NCI-H748 (cell line): ENCODE measurements around the gene RAP2B.
"Not testable (repeated sequence)": the region's sequence is repeated elsewhere in the genome, so short reads cannot be mapped to it uniquely, and the experiment has no call there.

ENCODE experiments used
- DNase-seq: peaks from one replicate; lab custom pipeline; 2025; ENCODE audit not compliant: unreplicated experiment; lab: John Stamatoyannopoulos, UW

Gene RAP2B

GRCh38 chr3:153161714-153162512 lies at the start of gene RAP2B:
RAP2B (plus strand) TSS chr3:153162226; CDS start chr3:153162694, 468 bp downstream.
- peak; percentile 90 for DNase-seq

DNA sequence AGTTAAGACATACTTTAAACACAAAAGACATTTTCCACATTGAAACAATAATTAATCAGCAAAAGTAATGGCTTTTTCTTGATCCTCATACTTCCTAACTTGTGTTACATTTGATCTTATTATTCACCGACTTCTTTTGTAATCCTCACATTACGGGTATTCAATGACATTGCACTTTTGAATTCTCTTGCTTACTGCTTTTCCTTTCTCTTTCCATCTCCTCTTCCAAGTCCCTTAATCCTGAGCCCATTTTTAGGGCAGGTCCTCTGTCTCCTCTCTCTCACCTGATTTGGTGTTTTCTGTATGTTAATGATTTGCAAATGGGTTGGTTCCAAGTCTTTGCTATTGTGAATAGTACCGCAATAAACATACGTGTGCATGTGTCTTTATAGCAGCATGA lies 48.5 kb upstream of the RAP2B start:
- DNase-seq = no peak

DNA sequence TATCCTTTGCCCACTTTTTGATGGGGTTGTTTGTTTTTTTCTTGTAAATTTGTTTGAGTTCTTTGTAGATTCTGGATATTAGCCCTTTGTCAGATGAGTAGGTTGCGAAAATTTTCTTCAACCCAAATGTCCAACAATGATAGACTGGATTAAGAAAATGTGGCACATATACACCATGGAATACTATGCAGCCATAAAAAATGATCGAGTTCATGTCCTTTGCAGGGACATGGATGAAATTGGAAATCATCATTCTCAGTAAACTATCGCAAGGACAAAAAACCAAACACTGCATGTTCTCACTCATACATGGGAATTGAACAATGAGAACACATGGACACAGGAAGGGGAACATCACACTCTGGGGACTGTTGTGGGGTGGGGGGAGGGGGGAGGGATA lies 47.8 kb upstream of the RAP2B start:
- not testable (repeated sequence) for DNase-seq

GRCh38 chr3:153115326-153115725 lies 46.7 kb upstream of the RAP2B start:
- DNase-seq = no peak

DNA sequence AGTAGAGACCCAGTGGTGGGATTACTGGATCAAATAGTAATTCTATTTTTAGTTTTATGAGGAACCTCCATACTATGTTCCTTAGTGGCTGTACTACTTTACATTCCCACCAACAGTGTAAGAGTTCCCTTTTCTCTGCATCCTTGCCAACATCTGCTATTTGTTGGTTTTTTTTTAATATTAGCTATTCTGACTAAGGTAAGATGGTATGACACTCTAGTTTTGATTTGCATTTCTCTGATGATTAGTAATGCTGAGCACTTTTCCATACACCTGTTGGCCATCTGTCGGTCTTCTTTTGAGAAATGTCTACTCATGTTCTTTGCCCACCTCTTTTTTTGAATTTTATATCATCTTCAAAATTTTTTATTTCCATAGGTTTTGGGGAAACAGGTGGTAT lies 34.2 kb upstream of the RAP2B start:
- DNase-seq = no peak

DNA sequence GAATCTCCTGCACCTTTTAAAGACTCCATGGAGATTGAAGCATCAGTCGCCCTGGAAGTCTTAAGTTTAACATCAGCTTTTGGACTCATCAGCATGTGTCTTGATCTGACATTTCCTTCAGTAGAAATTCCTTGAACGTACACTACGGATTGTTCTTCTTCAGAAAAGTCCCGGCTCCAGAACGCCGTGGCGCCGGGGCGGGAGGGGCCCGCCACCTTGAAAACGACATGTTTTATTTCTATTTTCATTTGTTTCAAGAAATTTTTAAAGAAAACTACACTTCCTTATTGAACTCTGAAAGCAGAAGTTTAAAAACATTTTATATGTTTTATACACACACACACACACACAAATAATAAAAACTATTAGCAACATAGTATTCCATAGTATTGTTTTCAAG lies 32.6 kb upstream of the RAP2B start:
- DNase-seq = no peak

- no peak for DNase-seq
Observed at GRCh38 chr3:153129866-153130265, 32.2 kb upstream of the RAP2B start.

DNA sequence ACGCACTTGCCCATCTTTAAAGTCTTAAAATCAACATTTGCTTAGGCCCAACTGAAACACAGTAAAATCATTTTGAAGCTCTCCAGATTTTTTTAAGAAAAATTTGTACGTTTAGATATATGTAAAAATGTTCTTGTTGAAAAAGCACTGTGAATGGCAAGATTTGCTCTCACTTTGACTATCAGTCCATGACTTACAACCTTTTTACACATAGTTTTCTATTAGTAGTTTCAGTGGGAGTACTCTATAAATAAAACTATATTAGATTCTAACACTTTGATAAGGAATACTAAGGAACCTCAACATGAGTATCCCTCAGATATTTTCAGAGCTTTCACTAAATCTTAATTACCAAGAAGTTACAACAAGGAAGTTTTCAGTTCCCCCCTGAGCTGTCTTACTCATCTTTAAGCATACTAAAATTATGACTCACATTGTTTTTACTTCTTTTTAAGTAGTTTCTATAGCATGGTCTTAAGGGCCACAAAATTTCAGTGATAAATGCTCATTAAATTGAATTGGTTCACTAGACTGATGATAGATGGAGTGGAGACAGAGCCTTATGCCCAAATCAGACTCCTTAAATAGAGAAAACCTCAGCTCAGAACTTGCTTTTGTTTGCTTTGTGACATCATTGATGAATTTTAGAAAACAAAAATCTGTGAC lies 31.6 kb upstream of the RAP2B start:
- no peak for DNase-seq

GRCh38 chr3:153137626-153138025 lies 24.4 kb upstream of the RAP2B start:
- no peak for DNase-seq

DNA sequence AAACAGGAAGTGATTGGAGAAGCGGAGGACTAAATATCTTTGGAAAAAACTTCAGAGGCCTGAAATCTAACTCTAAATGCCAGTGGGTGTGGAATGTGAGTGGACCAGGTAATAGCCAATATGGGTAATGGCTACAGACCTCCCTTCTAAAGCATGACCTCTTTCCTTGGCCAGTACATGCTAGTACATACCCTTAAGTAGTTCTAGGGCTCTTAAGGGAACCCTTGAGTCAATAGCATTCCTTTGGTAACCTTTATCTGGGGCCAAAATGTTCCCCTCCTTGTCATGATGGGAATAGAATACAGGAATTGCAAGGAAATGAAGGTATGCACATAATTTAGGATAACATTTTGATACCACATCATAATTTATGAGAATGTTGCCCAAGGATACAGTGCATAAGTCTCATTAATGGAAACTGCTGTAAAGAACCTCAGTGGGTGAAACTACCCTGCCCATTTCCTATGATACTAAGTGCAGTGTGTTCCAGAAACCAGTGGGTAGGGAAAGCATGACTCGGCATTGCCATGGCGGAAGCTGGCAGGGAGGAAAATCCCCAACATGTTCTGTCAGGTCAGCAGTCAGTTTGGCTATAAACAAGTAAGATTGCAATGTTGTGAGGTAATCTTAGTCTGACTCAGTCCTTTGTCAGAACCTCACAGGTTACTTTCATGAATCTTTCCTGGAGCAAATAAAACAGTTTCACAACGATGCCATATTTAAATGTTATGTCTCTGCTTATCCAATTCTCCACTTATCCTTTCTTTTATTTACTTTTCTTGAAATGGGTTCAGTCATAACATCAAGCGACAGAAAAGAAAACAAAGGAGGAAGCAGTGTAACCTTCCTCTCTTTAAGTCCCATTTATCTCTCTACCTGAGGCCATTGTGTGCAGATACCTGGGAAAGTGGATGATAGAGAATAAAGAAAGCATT lies 23.5 kb upstream of the RAP2B start:
- DNase-seq = no peak

GRCh38 chr3:153142961-153143360 lies 19.1 kb upstream of the RAP2B start:
- no peak for DNase-seq

DNA sequence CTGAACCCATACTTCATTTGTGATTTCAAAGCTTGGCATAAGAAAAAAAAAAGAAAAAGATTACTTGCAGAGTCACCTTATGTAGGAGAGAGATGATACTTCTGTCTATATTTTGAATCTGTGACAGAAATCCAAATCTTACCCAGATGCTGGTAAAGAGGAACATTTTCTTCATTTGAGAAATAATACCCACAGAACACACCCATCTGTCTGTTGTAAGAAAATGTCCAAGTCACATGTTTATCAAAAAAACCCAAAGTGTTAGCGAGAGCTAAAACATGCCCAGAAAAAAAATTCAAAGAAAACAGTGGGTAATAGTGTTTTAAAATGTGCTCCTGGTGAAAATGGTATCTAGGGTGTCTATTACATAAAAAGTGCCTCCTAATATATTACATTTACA lies 18.0 kb upstream of the RAP2B start:
- DNase-seq = no peak

GRCh38 chr3:153144779-153145178 lies 17.2 kb upstream of the RAP2B start:
- DNase-seq = no peak

DNA sequence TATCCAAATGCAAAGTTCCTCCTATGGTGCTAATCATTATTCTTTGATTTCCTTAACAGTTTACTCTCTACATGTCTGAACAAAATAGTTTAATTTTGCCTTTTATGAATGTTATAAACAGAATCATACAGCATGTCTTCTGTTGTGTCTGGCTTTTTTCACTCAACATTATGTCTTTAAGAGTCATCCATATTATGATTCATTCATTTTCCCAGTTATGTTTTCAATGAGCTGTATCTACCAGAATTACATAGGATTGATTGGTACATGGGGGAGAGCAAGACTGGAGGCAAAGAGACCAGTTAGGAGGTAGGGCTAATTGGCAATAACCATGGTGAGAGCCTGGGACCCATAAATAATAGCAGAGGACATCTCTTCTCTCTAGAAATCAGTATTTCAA lies 16.6 kb upstream of the RAP2B start:
- no peak for DNase-seq

- DNase-seq = no peak
Observed at GRCh38 chr3:153146191-153147053, 15.6 kb upstream of the RAP2B start.

- DNase-seq = no peak
Observed at GRCh38 chr3:153150991-153151390, 11.0 kb upstream of the RAP2B start.

DNA sequence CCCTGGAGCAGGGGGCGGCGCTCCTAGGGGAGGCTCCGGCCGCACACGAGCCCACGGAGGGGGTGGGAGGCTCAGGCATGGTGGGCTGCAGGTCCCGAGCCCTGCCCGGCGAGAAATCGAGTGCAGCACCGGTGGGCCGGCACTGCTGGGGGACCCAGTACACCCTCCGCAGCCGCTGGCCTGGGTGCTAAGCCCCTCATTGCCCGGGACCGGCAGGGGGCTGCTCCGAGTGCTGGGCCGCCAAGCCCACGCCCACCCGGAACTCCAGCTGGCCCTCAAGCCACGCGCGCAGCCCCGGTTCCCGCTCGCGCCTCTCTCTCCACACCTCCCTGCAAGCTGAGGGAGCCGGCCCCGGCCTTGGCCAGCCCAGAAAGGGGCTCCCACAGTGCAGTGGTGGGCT lies 6.2 kb upstream of the RAP2B start:
- DNase-seq = not testable (repeated sequence)

DNA sequence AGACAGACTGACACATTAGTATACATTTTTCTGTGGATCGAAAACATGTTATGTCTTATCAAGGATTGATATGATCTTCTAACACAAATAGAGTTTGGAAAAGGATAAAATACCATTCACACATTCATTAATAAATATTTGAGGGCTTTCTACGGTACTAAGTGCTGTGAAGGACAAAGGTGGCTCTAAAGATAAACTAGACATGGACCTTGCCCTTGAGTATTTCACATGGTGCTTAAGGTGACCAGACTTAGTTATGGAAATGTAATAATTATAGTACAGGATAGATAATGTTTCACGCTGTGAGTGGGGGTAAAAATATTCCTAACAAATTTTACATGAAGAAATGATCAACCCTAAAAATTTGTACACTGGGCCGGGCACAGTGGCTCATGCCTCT lies 3.8 kb upstream of the RAP2B start:
- DNase-seq = no peak

- DNase-seq = no peak
Observed at GRCh38 chr3:153158961-153159735, 2.9 kb upstream of the RAP2B start.
